ENCODE results near the gene CHST8. TPM values are rescaled to one million over a fixed set of nuclear protein-coding genes. Genes with fewer than 3 reads are reported as not detected.

Gene CHST8
- polyA plus RNA-seq, 1 donor: 0.38 TPM

DNA sequence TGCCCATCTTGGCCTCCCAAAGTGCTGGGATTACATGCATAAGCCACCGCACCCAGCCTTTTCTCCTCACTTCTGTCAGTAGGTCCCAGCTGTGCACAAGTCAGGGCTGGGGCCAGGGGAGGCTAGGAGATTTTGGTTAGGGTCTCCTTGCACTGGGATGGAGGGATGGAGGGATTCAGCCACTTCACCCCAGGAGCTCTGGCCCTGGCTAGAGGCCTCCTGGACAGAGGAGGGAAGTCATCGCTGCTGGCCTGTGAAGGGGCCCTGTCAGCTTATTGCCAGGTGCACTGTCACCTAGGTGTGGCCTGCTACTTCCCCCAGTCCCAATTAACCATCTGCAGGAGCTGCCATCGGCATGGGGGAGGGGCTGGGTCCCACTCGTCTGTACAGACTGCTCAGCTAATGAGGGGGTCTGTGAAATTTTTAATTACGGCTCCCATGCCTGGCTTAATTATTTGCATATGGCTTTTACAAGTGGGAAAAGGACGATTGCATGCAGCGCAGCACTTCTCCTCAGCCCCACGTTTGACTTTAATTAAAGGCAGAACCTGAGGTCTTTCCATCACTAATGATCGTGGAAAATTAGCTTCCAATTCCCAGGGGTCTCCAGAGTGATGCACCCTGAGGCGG is 52.4 kb downstream of the CHST8 start:
- no peak for DNase-seq (ENCODE audit: low read depth)

- no peak for DNase-seq (ENCODE audit: low read depth)
Observed at GRCh38 chr19:33674626-33675367, 53.0 kb downstream of the CHST8 start.

GRCh38 chr19:33675501-33676124 is 53.9 kb downstream of the CHST8 start:
- DNase-seq (ENCODE audit: low read depth): no peak

DNA sequence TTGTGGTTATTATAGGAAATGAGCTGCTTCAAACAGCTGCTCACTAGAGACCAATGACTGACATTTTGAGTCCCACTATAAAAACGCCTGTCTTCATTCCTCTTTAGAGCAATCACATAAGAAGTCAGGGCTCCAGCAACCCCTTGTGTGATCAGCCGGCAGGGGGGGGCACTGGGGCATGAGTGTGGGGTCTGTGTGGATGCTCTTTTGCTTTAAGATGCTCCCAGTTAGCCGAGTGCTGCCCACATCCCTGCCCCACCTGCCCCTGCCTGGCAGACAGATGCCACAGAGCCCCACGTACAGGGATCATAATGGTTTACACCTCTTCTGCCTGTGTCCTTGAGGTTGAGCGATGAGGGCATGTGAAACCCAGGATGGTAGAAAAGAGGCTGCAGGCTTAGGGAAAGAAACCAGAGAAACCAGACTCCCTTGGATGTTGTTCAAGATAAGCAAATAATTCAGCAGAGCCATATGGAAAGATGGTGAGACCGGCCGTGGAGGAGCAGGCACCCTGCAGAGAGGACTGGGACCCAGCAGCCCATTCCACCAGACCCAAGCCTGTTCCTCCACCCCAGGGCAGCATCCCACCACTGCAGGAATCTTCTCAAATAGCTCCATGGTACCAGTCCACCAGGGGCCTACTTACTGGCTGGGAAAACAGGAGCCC is 55.4 kb downstream of the CHST8 start:
- DNase-seq (ENCODE audit: low read depth): no peak

GRCh38 chr19:33677745-33678426 is 56.1 kb downstream of the CHST8 start:
- no peak for DNase-seq (ENCODE audit: low read depth)

DNA sequence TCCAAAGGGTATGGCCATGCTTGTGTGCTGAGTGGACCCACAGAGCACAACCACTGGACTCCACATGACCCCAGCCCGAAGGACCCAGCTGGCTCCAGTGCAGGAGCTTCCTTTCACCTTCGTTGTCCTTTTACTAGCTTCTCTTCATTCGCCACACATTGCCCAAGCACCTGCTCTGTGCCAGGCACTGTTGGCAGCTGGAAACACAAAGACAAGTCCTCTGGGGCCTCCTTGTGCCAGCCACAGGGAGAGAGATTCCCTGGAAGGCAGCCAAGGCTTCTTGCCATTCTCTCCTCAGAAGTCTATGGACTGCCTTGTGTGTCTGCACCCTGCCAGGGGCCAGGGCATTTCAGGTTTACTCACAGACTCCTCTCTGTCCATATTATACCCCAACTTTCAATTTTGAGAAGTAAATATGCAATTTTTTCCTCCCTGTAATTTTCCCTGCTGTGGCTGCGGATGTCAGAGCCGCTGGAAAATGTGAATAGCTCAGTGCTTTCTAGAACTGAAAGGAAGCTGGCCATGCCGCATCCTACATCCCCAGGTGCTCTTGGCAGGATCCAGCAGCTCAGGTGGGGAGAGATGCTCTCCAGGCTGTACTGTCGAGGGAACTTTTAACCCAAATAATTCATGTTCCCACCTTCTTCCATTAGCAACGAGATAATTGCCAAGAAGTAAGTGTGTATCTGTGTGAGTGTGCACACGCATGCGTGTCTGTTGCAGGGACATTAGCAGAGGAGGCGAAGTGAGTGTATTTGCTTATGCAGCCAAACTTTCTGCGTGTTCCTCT is 57.2 kb downstream of the CHST8 start:
- no peak for DNase-seq (ENCODE audit: low read depth)

- no peak for DNase-seq (ENCODE audit: low read depth)
Observed at GRCh38 chr19:33679696-33680095, 57.9 kb downstream of the CHST8 start.

GRCh38 chr19:33681081-33681680 is 59.4 kb downstream of the CHST8 start:
- DNase-seq (ENCODE audit: low read depth): no peak

DNA sequence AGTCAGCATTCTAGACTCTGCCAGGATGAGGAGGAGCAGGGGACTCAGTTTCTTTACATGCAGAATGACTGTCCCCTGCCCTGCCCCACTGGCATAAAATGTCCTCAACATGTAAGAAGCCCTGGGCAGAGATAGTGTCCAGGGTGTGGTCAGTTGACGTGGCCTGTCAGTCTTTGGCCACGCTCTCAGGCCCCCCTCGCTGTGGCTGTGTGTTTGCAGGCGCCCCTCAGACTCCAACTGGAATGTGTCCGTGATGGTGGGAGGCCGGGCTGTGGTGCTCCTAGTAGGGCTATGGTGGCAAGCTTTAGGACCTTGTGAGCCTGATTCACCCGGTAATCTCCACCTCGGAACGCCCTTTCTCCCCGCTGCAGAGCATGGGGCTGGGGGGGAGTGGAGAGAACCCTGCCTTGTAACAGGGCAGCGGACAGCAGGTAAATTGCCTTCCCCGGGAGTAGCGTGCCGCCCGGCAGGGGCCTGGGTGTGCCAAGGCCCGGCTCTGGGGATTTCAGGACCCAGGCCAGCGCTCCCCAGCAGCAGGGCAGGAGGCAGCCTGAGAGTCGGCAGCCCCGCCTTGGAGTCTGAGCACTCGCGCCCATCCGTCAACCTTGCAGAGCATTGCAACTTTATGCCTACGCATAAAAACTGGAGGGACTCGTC is 62.3 kb downstream of the CHST8 start:
- DNase-seq (ENCODE audit: low read depth): no peak

DNA sequence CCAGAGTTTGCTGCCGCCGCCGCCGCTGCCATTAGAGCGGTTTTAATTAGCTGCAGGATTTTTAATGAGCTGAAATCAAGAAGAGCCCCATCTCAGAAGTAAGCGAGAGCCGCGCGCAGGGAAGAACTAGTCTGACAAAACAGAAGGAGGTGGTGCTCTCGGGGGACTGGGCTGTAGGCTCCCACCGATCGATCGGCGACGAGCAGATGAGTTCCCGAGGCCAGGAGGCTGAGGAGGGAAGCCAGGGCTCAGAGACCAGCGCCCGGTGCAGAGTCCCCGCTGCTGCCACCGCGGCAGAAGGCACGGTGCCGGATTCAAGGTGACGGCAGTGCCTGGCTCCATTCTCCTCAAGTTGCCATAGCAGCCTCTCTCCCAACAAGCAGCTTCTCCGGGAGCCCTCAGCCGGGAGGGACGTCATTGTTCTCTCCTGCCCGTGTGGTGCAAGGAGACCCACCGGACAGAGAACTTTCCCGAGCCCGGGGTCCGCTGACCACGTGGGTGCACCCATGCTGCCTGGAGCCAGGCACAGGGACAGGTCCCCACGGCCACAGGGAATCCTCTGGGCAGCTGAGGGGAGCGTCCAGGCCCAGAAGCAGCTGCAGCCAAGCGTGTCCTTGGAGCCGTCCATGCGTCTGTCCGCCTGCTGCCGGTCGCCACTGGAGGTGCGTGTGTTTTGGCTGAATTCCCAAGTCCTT is 62.9 kb downstream of the CHST8 start:
- no peak for DNase-seq (ENCODE audit: low read depth)

DNA sequence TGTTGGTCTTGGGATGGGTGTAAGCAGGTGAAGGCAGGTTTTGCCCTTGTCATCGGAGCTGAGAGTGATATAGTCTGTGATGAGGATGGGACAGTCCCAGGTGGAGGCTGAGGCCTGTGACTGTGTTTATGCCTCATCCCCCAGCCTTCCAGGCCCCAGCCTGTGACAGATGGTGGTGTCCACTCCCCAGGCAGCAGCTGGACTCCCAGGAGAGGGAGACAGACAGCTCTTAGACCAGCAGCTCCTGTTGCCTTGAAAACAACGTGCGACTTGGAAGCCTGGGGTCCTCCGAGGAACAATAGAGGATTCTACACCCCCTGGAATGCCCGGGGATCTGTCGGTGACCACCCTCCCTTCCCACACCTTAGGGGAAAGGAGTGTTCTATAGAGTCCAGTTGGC is 63.8 kb downstream of the CHST8 start:
- DNase-seq (ENCODE audit: low read depth): no peak

GRCh38 chr19:33686262-33686661 is 64.5 kb downstream of the CHST8 start:
- no peak for DNase-seq (ENCODE audit: low read depth)

- DNase-seq (ENCODE audit: low read depth): no peak
Observed at GRCh38 chr19:33686687-33687480, 65.1 kb downstream of the CHST8 start.

- DNase-seq (ENCODE audit: low read depth): no peak
Observed at GRCh38 chr19:33687481-33688170, 65.9 kb downstream of the CHST8 start.

GRCh38 chr19:33688171-33688992 is 66.6 kb downstream of the CHST8 start:
- DNase-seq (ENCODE audit: low read depth): no peak

DNA sequence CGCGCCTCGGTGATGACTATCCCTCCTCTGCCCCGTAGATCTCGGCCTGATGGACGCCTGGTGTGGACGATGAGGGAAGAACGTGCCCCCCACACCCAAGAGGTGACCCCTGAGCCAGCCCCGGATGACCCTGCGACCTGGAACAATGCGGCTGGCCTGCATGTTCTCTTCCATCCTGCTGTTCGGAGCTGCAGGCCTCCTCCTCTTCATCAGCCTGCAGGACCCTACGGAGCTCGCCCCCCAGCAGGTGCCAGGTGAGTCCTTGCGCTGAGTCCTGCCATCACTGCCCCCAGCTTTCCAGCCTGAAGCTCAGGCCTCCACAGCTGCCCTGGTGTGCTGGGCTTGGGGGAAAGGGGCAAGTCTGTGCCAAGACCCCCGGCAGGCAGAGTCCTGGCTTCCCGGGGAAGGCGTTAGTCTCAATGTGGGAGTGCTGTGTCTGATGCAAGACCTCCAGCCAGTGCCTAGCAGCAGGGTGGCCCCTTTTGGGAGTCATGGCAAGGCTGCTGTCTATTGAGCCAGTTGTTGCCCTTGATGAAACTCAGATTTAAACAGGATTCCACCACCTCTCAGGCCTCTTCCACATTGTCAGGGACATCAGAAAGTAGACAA is 67.5 kb downstream of the CHST8 start:
- DNase-seq (ENCODE audit: low read depth): no peak

- no peak for DNase-seq (ENCODE audit: low read depth)
Observed at GRCh38 chr19:33689868-33690267, 68.1 kb downstream of the CHST8 start.
